WTC11 (cell line): ENCODE data around the gene TLCD3B. TPM values are rescaled to one million over a fixed set of nuclear protein-coding genes. Genes with fewer than 3 reads are reported as not detected.

Experiments
- ATAC-seq: fragments of 200-7000 bp; cut with Tn5 transposase; 2 replicates; pipeline ENCODE4 v1.10.0; 2021; ENCODE audit warnings: mild to moderate bottlenecking, moderate library complexity
- CTCF ChIA-PET: fragments of 300-600 bp; sonication (Branson Sonifier 250); formaldehyde crosslinking; loops from one replicate; lab custom pipeline; 2021; ENCODE audit warnings: antibody characterized with exemption; lab: Charles Lee
- POLR2A ChIA-PET: fragments of 350-600 bp; sonication (Branson Sonifier 250); formaldehyde crosslinking; loops from one replicate; lab custom pipeline; 2021; ENCODE audit warnings: antibody characterized with exemption; lab: Charles Lee
- DNase-seq: peaks from one replicate; pipeline ENCODE4 v3.0.0; 2021; ENCODE audit warnings: low spot score
- H3K27ac Mint-ChIP-seq: 2 replicates; pipeline ENCODE4 v1.8.0; 2021; ENCODE audit warnings: mixed read lengths
- H3K27me3 Mint-ChIP-seq: 2 replicates; pipeline ENCODE4 v1.8.0; 2021; ENCODE audit warnings: low read depth, mild to moderate bottlenecking, moderate library complexity, mixed read lengths
- H3K36me3 Mint-ChIP-seq: 2 replicates; pipeline ENCODE4 v1.8.0; 2021; ENCODE audit warnings: mixed read lengths
- H3K4me1 Mint-ChIP-seq: 2 replicates; pipeline ENCODE4 v1.8.0; 2022; ENCODE audit warnings: mixed read lengths
- H3K4me3 Mint-ChIP-seq: 2 replicates; pipeline ENCODE4 v1.8.0; 2021; ENCODE audit warnings: mild to moderate bottlenecking, moderate library complexity, mixed read lengths
- H3K9me3 Mint-ChIP-seq: 2 replicates; pipeline ENCODE4 v1.8.0; 2021; ENCODE audit warnings: mixed read lengths
- ARID4B ChIP-seq: sonication (generic); formaldehyde crosslinking; IDR thresholded peaks from 2 replicates; pipeline ENCODE4 v1.8.0; 2023; ENCODE audit warnings: missing genetic modification reagents, mild to moderate bottlenecking, borderline replicate concordance
- ATF1 ChIP-seq: sonication (generic); formaldehyde crosslinking; IDR thresholded peaks from 2 replicates; pipeline ENCODE4 v1.8.1; 2023; ENCODE audit warnings: mild to moderate bottlenecking, moderate library complexity, missing genetic modification reagents
- CBFB ChIP-seq: sonication (generic); formaldehyde crosslinking; IDR thresholded peaks from 2 replicates; pipeline ENCODE4 v1.8.1; 2022; ENCODE audit warnings: mild to moderate bottlenecking, low read depth, missing genetic modification reagents
- HMGA2 ChIP-seq: fragments of 250-450 bp; sonication (Bioruptor Pico); IDR thresholded peaks from 2 replicates; pipeline ENCODE4 v1.4.0; 2021; ENCODE audit warnings: mild to moderate bottlenecking, moderate library complexity
- JAZF1 ChIP-seq: fragments of 250-450 bp; sonication (Bioruptor Pico); IDR thresholded peaks from 2 replicates; pipeline ENCODE4 v1.9.0; 2021; ENCODE audit warnings: moderate library complexity, mild to moderate bottlenecking, inconsistent platforms
- KAT7 ChIP-seq: sonication (generic); formaldehyde crosslinking; IDR thresholded peaks from 2 replicates; pipeline ENCODE4 v1.8.1; 2023; ENCODE audit warnings: missing genetic modification reagents, mild to moderate bottlenecking, borderline replicate concordance
- MYBL2 ChIP-seq: sonication (generic); formaldehyde crosslinking; IDR thresholded peaks from 2 replicates; pipeline ENCODE4 v1.8.1; 2023; ENCODE audit warnings: mild to moderate bottlenecking, moderate library complexity, missing genetic modification reagents
- NR2C2 ChIP-seq: sonication (generic); formaldehyde crosslinking; IDR thresholded peaks from 2 replicates; pipeline ENCODE4 v1.8.0; 2022; ENCODE audit warnings: mild to moderate bottlenecking, missing genetic modification reagents
- PRRX2 ChIP-seq: fragments of 250-450 bp; sonication (Bioruptor Pico); IDR thresholded peaks from 2 replicates; pipeline ENCODE4 v1.8.0; 2021; ENCODE audit warnings: mild to moderate bottlenecking
- ZBTB21 ChIP-seq: sonication (generic); formaldehyde crosslinking; IDR thresholded peaks from 2 replicates; pipeline ENCODE4 v1.8.1; 2023; ENCODE audit warnings: mild to moderate bottlenecking, missing genetic modification reagents, borderline replicate concordance
- ZNF317 ChIP-seq: sonication (generic); formaldehyde crosslinking; IDR thresholded peaks from 2 replicates; pipeline ENCODE4 v1.8.1; 2023; ENCODE audit warnings: low read depth, mild to moderate bottlenecking, moderate library complexity, missing genetic modification reagents, borderline replicate concordance
- ZNF532 ChIP-seq: fragments of 250-450 bp; sonication (Bioruptor Pico); IDR thresholded peaks from 2 replicates; pipeline ENCODE4 v1.9.0; 2021; ENCODE audit warnings: mild to moderate bottlenecking, borderline replicate concordance
- total RNA-seq: library from RNA; stranded (reverse); gene quantifications from 3 replicates; pipeline ENCODE4 v1.2.3, GENCODE V29; 2021

TLCD3B gene
- total RNA-seq, 1 experiment from 2014 or later, result 28.1 TPM

- Mint-ChIP-seq H3K27me3 (0 out of 2 replicates have a peak, but pooled peaks cover 4% of the 10 kb centered on the region), H3K9me3 (no peaks in the 10 kb centered on the region), H3K36me3 (no peaks in the 10 kb centered on the region), H3K4me3 (no peak overlapping the region), H3K4me1 (peaks cover 26% of the 10 kb centered on the region), H3K27ac (no peak overlapping the region)
- ChIA-PET CTCF (interaction anchor here (1.8 kb wide), 1 partner anchor 67 kb away, joined by 6 read pairs; no protein-coding TSS in a partner anchor), POLR2A (no interaction called here)
- ATAC-seq (no peak), DNase-seq (no peak)
- TF ChIP-seq ZNF532 (CRISPR knock-in tag), result no peak
Measured at GRCh38 chr16:30025156-30025555, 5.9 kb downstream of the TLCD3B start.

- ChIA-PET POLR2A (no interaction called here), CTCF (interaction anchor here (1.8 to 2.3 kb wide), 2 partner anchors 7 to 68 kb away, joined by 6 to 17 read pairs; partner anchors contain the start of gene TLCD3B)
- peaks cover 19% of the 10 kb centered on the region for H3K4me1 Mint-ChIP-seq
- H3K36me3 Mint-ChIP-seq, result no peaks in the 10 kb centered on the region
- no peaks in the 10 kb centered on the region for H3K9me3 Mint-ChIP-seq
- no peak for DNase-seq
- H3K27me3 Mint-ChIP-seq, result no peaks in the 10 kb centered on the region
- H3K27ac Mint-ChIP-seq, result no peak overlapping the region
- no peak for TF ChIP-seq KAT7
- TF ChIP-seq ZNF317 (CRISPR knock-in tag), result no peak
- TF ChIP-seq MYBL2 (CRISPR knock-in tag), result no peak
- TF ChIP-seq ARID4B (CRISPR knock-in tag), result no peak
- no peak for TF ChIP-seq PRRX2
- TF ChIP-seq CBFB (CRISPR knock-in tag), result no peak
- no peak for TF ChIP-seq ZNF532 (CRISPR knock-in tag)
- no peak for TF ChIP-seq HMGA2 (CRISPR knock-in tag)
- no peak for TF ChIP-seq ZBTB21 (CRISPR knock-in tag)
- TF ChIP-seq NR2C2, result no peak
- TF ChIP-seq JAZF1 (CRISPR knock-in tag), result no peak
- no peak for TF ChIP-seq ATF1 (CRISPR knock-in tag)
- H3K4me3 Mint-ChIP-seq, result no peak overlapping the region
- no peak for ATAC-seq
Measured at GRCh38 chr16:30024451-30024850, 6.6 kb downstream of the TLCD3B start.
